Neutrophil (primary cell): ENCODE measurements around the gene IPPK.

ENCODE experiments used
- H3K27ac ChIP-seq: fragments of 200-600 bp; sonication (generic); 2 replicates; pipeline ENCODE4 v1.5.1; 2016; ENCODE audit warnings: mild to moderate bottlenecking, moderate library complexity
- H3K27me3 ChIP-seq: fragments of 200-600 bp; sonication (generic); 2 replicates; pipeline ENCODE4 v1.6.0; 2016; ENCODE audit warnings: mild to moderate bottlenecking
- H3K36me3 ChIP-seq: fragments of 200-600 bp; sonication (generic); 2 replicates; pipeline ENCODE4 v1.5.1; 2017
- H3K4me1 ChIP-seq, 2 experiments: fragments of 200-600 bp in 1 of 2; sonication (generic) in 1 of 2; 1 replicate in 1 of 2; 2 replicates in 1 of 2; pipeline versions ENCODE4 v1.5.1 to v1.6.1; 2013 to 2016; ENCODE audit warnings: low read depth in 1 of 2, low read length in 1 of 2, mild to moderate bottlenecking in 1 of 2, moderate library complexity in 1 of 2; ENCODE audit not compliant: control insufficient read depth in 1 of 2, insufficient read depth in 1 of 2
- H3K4me3 ChIP-seq, 2 experiments: fragments of 200-600 bp in 1 of 2; sonication (generic) in 1 of 2; 1 replicate in 1 of 2; 2 replicates in 1 of 2; pipeline ENCODE4 v1.5.1; 2013 to 2016; ENCODE audit warnings: low read depth in 1 of 2, low read length in 1 of 2, mild to moderate bottlenecking in 1 of 2, moderate library complexity in 1 of 2
- H3K9me3 ChIP-seq: fragments of 200-600 bp; sonication (generic); 2 replicates; pipeline ENCODE4 v1.5.1; 2016
- CTCF ChIP-seq: fragments of 200-600 bp; sonication (generic); IDR thresholded peaks from 2 replicates; pipeline ENCODE4 v1.5.1; 2016; ENCODE audit warnings: antibody characterized with exemption

The IPPK gene

GRCh38 chr9:92656537-92656925 is 13.4 kb downstream of the IPPK start:
- Histone ChIP-seq H3K9me3 (no peaks in the 10 kb centered on the region), H3K36me3 (peaks cover 72% of the 10 kb centered on the region), H3K27me3 (no peaks in the 10 kb centered on the region), H3K27ac (no peak overlapping the region), H3K4me3 (no peak overlapping the region), H3K4me1 (no peaks in the 10 kb centered on the region)
- no peak for TF ChIP-seq CTCF

- no peaks in the 10 kb centered on the region for H3K4me1 ChIP-seq
- no peaks in the 10 kb centered on the region for H3K9me3 ChIP-seq
- no peak for TF ChIP-seq CTCF
- no peak overlapping the region for H3K4me3 ChIP-seq
- no peak overlapping the region for H3K27ac ChIP-seq
- peaks cover 77% of the 10 kb centered on the region for H3K36me3 ChIP-seq
- H3K27me3 ChIP-seq = no peaks in the 10 kb centered on the region
Measured at GRCh38 chr9:92655896-92656536, 13.9 kb downstream of the IPPK start.

- no peaks in the 10 kb centered on the region for H3K27me3 ChIP-seq
- H3K9me3 ChIP-seq = no peaks in the 10 kb centered on the region
- H3K4me1 ChIP-seq = no peaks in the 10 kb centered on the region
- TF ChIP-seq CTCF = no peak
- no peak overlapping the region for H3K4me3 ChIP-seq
- no peak overlapping the region for H3K27ac ChIP-seq
- H3K36me3 ChIP-seq = peaks cover 83% of the 10 kb centered on the region
Measured at GRCh38 chr9:92655366-92655765, 14.6 kb downstream of the IPPK start.

GRCh38 chr9:92654481-92655301 is 15.2 kb downstream of the IPPK start:
- H3K4me3 ChIP-seq = no peak overlapping the region
- TF ChIP-seq CTCF = no peak
- H3K9me3 ChIP-seq = no peaks in the 10 kb centered on the region
- H3K4me1 ChIP-seq = no peaks in the 10 kb centered on the region
- no peak overlapping the region for H3K27ac ChIP-seq
- H3K27me3 ChIP-seq = no peaks in the 10 kb centered on the region
- peaks cover 82% of the 10 kb centered on the region for H3K36me3 ChIP-seq

GRCh38 chr9:92652461-92652860 is 17.5 kb downstream of the IPPK start:
- Histone ChIP-seq H3K4me3 (no peak overlapping the region), H3K9me3 (no peaks in the 10 kb centered on the region), H3K27ac (no peak overlapping the region), H3K4me1 (no peaks in the 10 kb centered on the region), H3K27me3 (no peaks in the 10 kb centered on the region), H3K36me3 (peaks cover 91% of the 10 kb centered on the region)
- no peak for TF ChIP-seq CTCF
